Measurements from ENCODE around the gene TAF1C.

TAF1C gene

GRCh38 chr16:84143784-84144199 is 43.1 kb downstream of the TAF1C start:
- POLR2A ChIA-PET = interaction anchor here (0.9 to 2.7 kb wide), 2 partner anchors 27 to 33 kb away, joined by 5 to 23 read pairs; partner anchors contain the start of gene MBTPS1
- TF ChIP-seq, protein P1, sequence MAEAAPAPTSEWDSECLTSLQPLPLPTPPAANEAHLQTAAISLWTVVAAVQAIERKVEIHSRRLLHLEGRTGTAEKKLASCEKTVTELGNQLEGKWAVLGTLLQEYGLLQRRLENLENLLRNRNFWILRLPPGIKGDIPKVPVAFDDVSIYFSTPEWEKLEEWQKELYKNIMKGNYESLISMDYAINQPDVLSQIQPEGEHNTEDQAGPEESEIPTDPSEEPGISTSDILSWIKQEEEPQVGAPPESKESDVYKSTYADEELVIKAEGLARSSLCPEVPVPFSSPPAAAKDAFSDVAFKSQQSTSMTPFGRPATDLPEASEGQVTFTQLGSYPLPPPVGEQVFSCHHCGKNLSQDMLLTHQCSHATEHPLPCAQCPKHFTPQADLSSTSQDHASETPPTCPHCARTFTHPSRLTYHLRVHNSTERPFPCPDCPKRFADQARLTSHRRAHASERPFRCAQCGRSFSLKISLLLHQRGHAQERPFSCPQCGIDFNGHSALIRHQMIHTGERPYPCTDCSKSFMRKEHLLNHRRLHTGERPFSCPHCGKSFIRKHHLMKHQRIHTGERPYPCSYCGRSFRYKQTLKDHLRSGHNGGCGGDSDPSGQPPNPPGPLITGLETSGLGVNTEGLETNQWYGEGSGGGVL (tag by site-specific recombination; IDR thresholded peaks at IDR 0.05) = peak; percentile 27; the same call in 1 of the 2 replicates
- TF ChIP-seq ZNF24 (tag by site-specific recombination; IDR thresholded peaks at IDR 0.05) = no peak
- no peak overlapping the region for H3K27ac ChIP-seq (ENCODE audit: extremely low read depth, low read depth, low read length)
- CTCF ChIA-PET = interaction anchor here (0.7 to 1.4 kb wide), 2 partner anchors 60 to 78 kb away, joined by 3 to 4 read pairs; no protein-coding TSS in a partner anchor
- H3K4me3 ChIP-seq (ENCODE audit: low read depth, low read length) = peak overlapping the region; percentile 77
- H3K9me3 ChIP-seq (ENCODE audit: control insufficient read depth, insufficient read depth, low read depth, low read length) = no peaks in the 10 kb centered on the region
- H3K36me3 ChIP-seq (ENCODE audit: control insufficient read depth in 2 of 2, insufficient read depth in 1 of 2, low read length in 2 of 2) = no peaks in the 10 kb centered on the region
- peaks cover 4% of the 10 kb centered on the region; the same call in 1 of the 2 replicates for H3K4me1 ChIP-seq (ENCODE audit: control insufficient read depth, insufficient read depth, low read length)

GRCh38 chr16:84143081-84143480 is 43.8 kb downstream of the TAF1C start:
- Histone ChIP-seq H3K9me3 (ENCODE audit: control insufficient read depth, insufficient read depth, low read depth, low read length) (no peaks in the 10 kb centered on the region), H3K36me3 (ENCODE audit: control insufficient read depth in 2 of 2, insufficient read depth in 1 of 2, low read length in 2 of 2) (no peaks in the 10 kb centered on the region), H3K4me1 (ENCODE audit: control insufficient read depth, insufficient read depth, low read length) (peaks cover 7% of the 10 kb centered on the region; the same call in 1 of the 2 replicates), H3K4me3 (ENCODE audit: low read depth, low read length) (no peak overlapping the region), H3K27ac (ENCODE audit: extremely low read depth, low read depth, low read length) (no peak overlapping the region)
- ChIA-PET CTCF (interaction anchor here (1.4 kb wide), 1 partner anchor 78 kb away, joined by 4 read pairs; no protein-coding TSS in a partner anchor), POLR2A (no interaction called here)
- TF ChIP-seq BCL11B (tag by site-specific recombination; IDR thresholded peaks at IDR 0.05; ENCODE audit: low read depth) (no peak), ZNF560 (tag by site-specific recombination; IDR thresholded peaks at IDR 0.05; ENCODE audit: borderline replicate concordance) (no peak), ZNF146 (tag by site-specific recombination; IDR thresholded peaks at IDR 0.05) (peak; percentile 87)

DNA sequence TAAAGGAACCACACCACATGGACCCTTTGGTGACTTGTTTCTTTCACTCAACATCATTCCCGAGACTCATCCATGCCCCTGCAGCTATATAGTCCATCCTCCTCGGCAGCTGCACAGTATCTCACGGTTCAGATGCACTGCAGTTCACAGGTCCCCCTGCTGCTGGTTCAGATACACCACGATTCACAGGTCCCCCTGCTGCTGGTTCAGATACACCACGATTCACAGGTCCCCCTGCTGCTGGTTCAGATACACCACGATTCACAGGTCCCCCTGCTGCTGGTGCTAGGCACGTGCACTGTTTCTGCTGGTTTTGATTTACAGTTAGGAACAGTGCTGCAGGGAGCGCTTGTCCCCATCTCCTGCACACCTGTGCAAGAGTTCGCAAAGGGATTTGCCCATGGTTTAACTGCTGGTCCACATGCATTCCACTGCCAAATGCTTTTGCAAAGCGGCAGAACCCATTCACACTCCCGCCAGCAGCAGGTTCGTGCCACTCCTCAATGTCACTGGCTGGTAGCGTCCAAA is 45.6 kb downstream of the TAF1C start:
- 0 out of 2 replicates have a peak, but pooled peaks have one; percentile 8 for TF ChIP-seq SCRT2 (tag by site-specific recombination; IDR thresholded peaks at IDR 0.05)
- TF ChIP-seq ZNF677 (tag by site-specific recombination; IDR thresholded peaks at IDR 0.05) = no peak
- no peak for TF ChIP-seq ZNF777 (tag by site-specific recombination; IDR thresholded peaks at IDR 0.05; ENCODE audit: borderline replicate concordance)
- TF ChIP-seq ZIC2 (tag by site-specific recombination; IDR thresholded peaks at IDR 0.05) = no peak
- TF ChIP-seq, protein P2, sequence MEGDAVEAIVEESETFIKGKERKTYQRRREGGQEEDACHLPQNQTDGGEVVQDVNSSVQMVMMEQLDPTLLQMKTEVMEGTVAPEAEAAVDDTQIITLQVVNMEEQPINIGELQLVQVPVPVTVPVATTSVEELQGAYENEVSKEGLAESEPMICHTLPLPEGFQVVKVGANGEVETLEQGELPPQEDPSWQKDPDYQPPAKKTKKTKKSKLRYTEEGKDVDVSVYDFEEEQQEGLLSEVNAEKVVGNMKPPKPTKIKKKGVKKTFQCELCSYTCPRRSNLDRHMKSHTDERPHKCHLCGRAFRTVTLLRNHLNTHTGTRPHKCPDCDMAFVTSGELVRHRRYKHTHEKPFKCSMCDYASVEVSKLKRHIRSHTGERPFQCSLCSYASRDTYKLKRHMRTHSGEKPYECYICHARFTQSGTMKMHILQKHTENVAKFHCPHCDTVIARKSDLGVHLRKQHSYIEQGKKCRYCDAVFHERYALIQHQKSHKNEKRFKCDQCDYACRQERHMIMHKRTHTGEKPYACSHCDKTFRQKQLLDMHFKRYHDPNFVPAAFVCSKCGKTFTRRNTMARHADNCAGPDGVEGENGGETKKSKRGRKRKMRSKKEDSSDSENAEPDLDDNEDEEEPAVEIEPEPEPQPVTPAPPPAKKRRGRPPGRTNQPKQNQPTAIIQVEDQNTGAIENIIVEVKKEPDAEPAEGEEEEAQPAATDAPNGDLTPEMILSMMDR (tag by site-specific recombination; IDR thresholded peaks at IDR 0.05) = peak; percentile 76
- TF ChIP-seq ZXDB (tag by site-specific recombination; IDR thresholded peaks at IDR 0.05) = 0 out of 2 replicates have a peak, but pooled peaks have one; percentile 10
- no peak for TF ChIP-seq ZNF473 (tag by site-specific recombination; IDR thresholded peaks at IDR 0.05)
- no peak for TF ChIP-seq IKZF3 (tag by site-specific recombination; IDR thresholded peaks at IDR 0.05)
- 0 out of 2 replicates have a peak, but pooled peaks have one; percentile 37 for TF ChIP-seq MZF1 (tag by site-specific recombination; IDR thresholded peaks at IDR 0.05; ENCODE audit: borderline replicate concordance)
- no peak for TF ChIP-seq ZNF518A (tag by site-specific recombination; conservative IDR thresholded peaks at IDR 0.05; ENCODE audit: low read depth)
- TF ChIP-seq ZNF302 (tag by site-specific recombination; IDR thresholded peaks at IDR 0.05; ENCODE audit: low read depth) = no peak
- no peak for TF ChIP-seq ZNF692 (tag by site-specific recombination; IDR thresholded peaks at IDR 0.05)

More for the DNA sequence above, 45.6 kb downstream of the TAF1C start:
- ChIA-PET CTCF (interaction anchor here (0.7 to 1.4 kb wide), 4 partner anchors 10 to 170 kb away, joined by 3 to 6 read pairs (median 4); partner anchors contain the start of gene TAF1C), POLR2A (interaction anchor here (1.2 kb wide), 1 partner anchor 24 kb away, joined by 3 read pairs; the partner anchor contains the start of gene MBTPS1)
- H3K9me3 ChIP-seq (ENCODE audit: control insufficient read depth, insufficient read depth, low read depth, low read length) = no peaks in the 10 kb centered on the region
- H3K27ac ChIP-seq (ENCODE audit: extremely low read depth, low read depth, low read length) = no peak overlapping the region
- peaks cover 7% of the 10 kb centered on the region; the same call in 1 of the 2 replicates for H3K4me1 ChIP-seq (ENCODE audit: control insufficient read depth, insufficient read depth, low read length)
- H3K36me3 ChIP-seq (ENCODE audit: control insufficient read depth in 2 of 2, insufficient read depth in 1 of 2, low read length in 2 of 2) = no peaks in the 10 kb centered on the region
- no peak overlapping the region for H3K4me3 ChIP-seq (ENCODE audit: low read depth, low read length)
